Panc1 (cell line): ENCODE data around the gene PROX2. TPM values are rescaled to one million over a fixed set of nuclear protein-coding genes. Genes with fewer than 3 reads are reported as not detected.
A peak's percentile ranks its signal among the peaks of the same experiment; 100 is the strongest.

Source experiments
- ATAC-seq: fragments of 200-7000 bp; cut with Tn5 transposase; 2 replicates; pipeline ENCODE4 v1.9.1; 2020; ENCODE audit warnings: mild to moderate bottlenecking, moderate library complexity
- BruUV-seq: library from RNA; stranded (reverse); fragments of 400-500 nt; replicated peaks from 2 replicates; lab custom pipeline; 2021; lab: Mats Ljungman, UMichigan
- CTCF ChIA-PET: fragments of 300-600 bp; sonication (Branson Sonifier 250); formaldehyde crosslinking; loops from one replicate; lab custom pipeline; 2022; ENCODE audit warnings: antibody characterized with exemption; lab: Charles Lee
- POLR2A ChIA-PET: fragments of 300-600 bp; sonication (Branson Sonifier 250); formaldehyde crosslinking; loops from one replicate; lab custom pipeline; 2022; ENCODE audit warnings: antibody characterized with exemption; lab: Charles Lee
- DNase-seq: peaks from one replicate; pipeline ENCODE4 v3.0.0-alpha.2; 2010; ENCODE audit warnings: low read depth, low spot score
- H3K27ac ChIP-seq: 2 replicates; pipeline ENCODE4 v1.5.1; 2011; ENCODE audit warnings: mild to moderate bottlenecking, low read length, inconsistent platforms
- H3K27me3 ChIP-seq: fragments of 200-500 bp; sonication (Bioruptor generic); 2 replicates; pipeline ENCODE4 v1.6.0; 2014; ENCODE audit warnings: low read length, inconsistent platforms; ENCODE audit not compliant: control insufficient read depth, insufficient read depth
- H3K36me3 ChIP-seq: fragments of 200-500 bp; sonication (Bioruptor generic); 2 replicates; pipeline ENCODE4 v1.5.1; 2014; ENCODE audit warnings: inconsistent platforms, mild to moderate bottlenecking, low read length, moderate library complexity; ENCODE audit not compliant: control insufficient read depth, insufficient read depth
- H3K4me1 ChIP-seq: 2 replicates; pipeline ENCODE4 v1.5.1; 2011; ENCODE audit warnings: inconsistent platforms, mild to moderate bottlenecking, low read length, moderate library complexity; ENCODE audit not compliant: control insufficient read depth, insufficient read depth
- H3K4me3 ChIP-seq, 2 experiments: 2 replicates each; pipeline ENCODE4 v1.5.1; 2011 to 2012; ENCODE audit warnings: low read depth in 2 of 2, low read length in 2 of 2, mild to moderate bottlenecking in 2 of 2, inconsistent platforms in 1 of 2, moderate library complexity in 1 of 2
- H3K9me3 ChIP-seq: fragments of 200-500 bp; sonication (Bioruptor generic); 2 replicates; pipeline ENCODE4 v1.5.1; 2014; ENCODE audit warnings: low read depth, mild to moderate bottlenecking, inconsistent platforms, low read length, moderate library complexity; ENCODE audit not compliant: control insufficient read depth, insufficient read depth
- POLR2AphosphoS5 ChIP-seq: IDR thresholded peaks from 2 replicates; pipeline ENCODE4 v1.6.1; 2012; ENCODE audit warnings: mild to moderate bottlenecking, low read depth, low read length, moderate library complexity
- SIN3A ChIP-seq: IDR thresholded peaks from 2 replicates; pipeline ENCODE4 v1.6.1; 2012; ENCODE audit warnings: low read depth, mild to moderate bottlenecking, low read length, moderate library complexity, borderline replicate concordance; ENCODE audit not compliant: insufficient read depth
- TCF7L2 ChIP-seq: IDR thresholded peaks from 2 replicates; pipeline ENCODE4 v1.6.1; 2011; ENCODE audit warnings: mild to moderate bottlenecking, low read depth, low read length, inconsistent platforms
- in situ Hi-C: cut with HindIII; loops from 2 replicates; pipeline ENCODE4 v1.10.0; 2016; ENCODE audit warnings: low sequenced_read_pairs, low pct_unique_long_range_greater_than_20kb
- intact Hi-C: fragments of 100-400 bp; cut with micrococcal nuclease; formaldehyde crosslinking; loops from one replicate; pipeline ENCODE4 v1.10.0; 2022; ENCODE audit not compliant: unreplicated experiment
- total RNA-seq: library from RNA; stranded (reverse); gene quantifications from one replicate; pipeline ENCODE4 v1.2.1, GENCODE V29; 2021; ENCODE audit not compliant: unreplicated experiment
- TF ChIP-seq, protein P1 (sequence below): fragments of 450-650 bp; IDR thresholded peaks from 2 replicates; pipeline ENCODE4 v1.5.1; 2017; ENCODE audit warnings: mild to moderate bottlenecking
- TF ChIP-seq, protein P2 (sequence below), 2 experiments: IDR thresholded peaks; 2 replicates each; pipeline ENCODE4 v1.6.1; 2011 to 2012; ENCODE audit warnings: low read depth in 2 of 2, control low read depth in 1 of 2, low read length in 1 of 2, mild to moderate bottlenecking in 1 of 2, moderate library complexity in 1 of 2; ENCODE audit not compliant: insufficient read depth in 1 of 2

Gene PROX2
- total RNA-seq, 1 experiment from 2014 or later, result not detected

DNA sequence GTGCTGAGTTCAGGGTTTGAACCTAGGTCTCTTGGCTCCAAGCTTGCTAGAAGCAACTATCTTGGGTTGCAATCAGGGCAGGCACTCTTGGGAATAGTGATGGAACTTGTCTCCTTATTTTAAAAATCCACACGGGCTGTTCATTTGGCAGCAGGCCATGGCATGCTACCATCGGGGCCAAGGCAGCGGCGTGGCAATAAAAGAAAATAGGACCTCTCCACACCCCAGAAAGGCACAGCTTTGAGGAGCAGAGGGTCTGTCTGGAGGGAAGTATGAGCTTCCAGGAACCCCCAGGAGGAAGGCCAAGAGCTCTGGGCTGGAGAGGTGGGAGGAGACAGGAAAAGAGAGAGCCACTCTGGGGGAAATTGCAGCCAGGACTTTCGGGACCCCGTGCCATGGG lies 31.8 kb upstream of the PROX2 start:
- DNase-seq, result no peak
- no TSS peak for BruUV-seq
- CTCF ChIA-PET, result no interaction called here

DNA sequence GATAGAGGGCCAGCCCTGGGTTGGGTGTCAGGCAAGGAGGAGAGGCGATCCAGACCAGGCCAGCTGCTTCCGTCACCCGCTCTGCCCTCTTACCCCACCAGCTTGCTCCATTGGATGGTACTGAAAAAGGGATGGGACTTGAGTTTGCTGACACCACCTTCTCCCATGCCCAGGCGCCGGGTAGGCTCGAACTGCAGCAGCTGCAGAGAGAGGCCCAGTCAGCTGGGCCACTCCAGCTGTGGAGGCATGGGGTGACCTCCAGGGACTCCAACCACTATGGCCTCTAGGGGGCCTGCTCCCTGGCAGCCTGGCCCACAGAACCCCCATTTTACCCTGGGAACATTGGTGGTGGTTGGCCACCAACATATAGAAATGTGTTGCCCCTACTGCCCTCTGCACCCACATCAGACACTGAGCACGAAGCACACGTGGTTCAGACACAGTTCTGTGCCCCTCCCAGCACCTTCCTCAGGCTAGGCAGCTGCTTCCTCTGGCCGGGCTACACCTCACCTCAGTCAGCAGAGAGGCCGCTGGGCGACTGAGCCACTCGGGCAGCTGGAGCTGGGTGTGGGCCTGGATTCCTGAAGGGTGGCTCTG lies 31.1 kb upstream of the PROX2 start:
- H3K36me3 ChIP-seq, result no peaks in the 10 kb centered on the region; the same call in 1 of the 2 replicates
- POLR2A ChIA-PET, result no interaction called here
- H3K27me3 ChIP-seq, result no peaks in the 10 kb centered on the region
- H3K27ac ChIP-seq, result no peak overlapping the region
- CTCF ChIA-PET, result no interaction called here
- H3K4me1 ChIP-seq, result no peaks in the 10 kb centered on the region
- H3K9me3 ChIP-seq, result no peaks in the 10 kb centered on the region
- TF ChIP-seq, protein P1, sequence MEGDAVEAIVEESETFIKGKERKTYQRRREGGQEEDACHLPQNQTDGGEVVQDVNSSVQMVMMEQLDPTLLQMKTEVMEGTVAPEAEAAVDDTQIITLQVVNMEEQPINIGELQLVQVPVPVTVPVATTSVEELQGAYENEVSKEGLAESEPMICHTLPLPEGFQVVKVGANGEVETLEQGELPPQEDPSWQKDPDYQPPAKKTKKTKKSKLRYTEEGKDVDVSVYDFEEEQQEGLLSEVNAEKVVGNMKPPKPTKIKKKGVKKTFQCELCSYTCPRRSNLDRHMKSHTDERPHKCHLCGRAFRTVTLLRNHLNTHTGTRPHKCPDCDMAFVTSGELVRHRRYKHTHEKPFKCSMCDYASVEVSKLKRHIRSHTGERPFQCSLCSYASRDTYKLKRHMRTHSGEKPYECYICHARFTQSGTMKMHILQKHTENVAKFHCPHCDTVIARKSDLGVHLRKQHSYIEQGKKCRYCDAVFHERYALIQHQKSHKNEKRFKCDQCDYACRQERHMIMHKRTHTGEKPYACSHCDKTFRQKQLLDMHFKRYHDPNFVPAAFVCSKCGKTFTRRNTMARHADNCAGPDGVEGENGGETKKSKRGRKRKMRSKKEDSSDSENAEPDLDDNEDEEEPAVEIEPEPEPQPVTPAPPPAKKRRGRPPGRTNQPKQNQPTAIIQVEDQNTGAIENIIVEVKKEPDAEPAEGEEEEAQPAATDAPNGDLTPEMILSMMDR, result peak; percentile 32; the same call in 1 of the 2 replicates
- no peak for TF ChIP-seq POLR2AphosphoS5
- DNase-seq, result no peak
- no TSS peak for BruUV-seq
- intact Hi-C loops (no loop called here), in situ Hi-C loops (no loop called here)
- no peak for ATAC-seq
- no peak overlapping the region for H3K4me3 ChIP-seq

More for the DNA sequence above, 31.8 kb upstream of the PROX2 start:
- in situ Hi-C loops (no loop called here), intact Hi-C loops (no loop called here)
- Histone ChIP-seq H3K27ac (no peak overlapping the region), H3K36me3 (no peaks in the 10 kb centered on the region; the same call in 1 of the 2 replicates), H3K27me3 (no peaks in the 10 kb centered on the region), H3K4me3 (no peak overlapping the region), H3K9me3 (no peaks in the 10 kb centered on the region), H3K4me1 (no peaks in the 10 kb centered on the region)
- POLR2A ChIA-PET, result interaction anchor here (0.6 kb wide), 1 partner anchor 156 kb away, joined by 3 read pairs; no protein-coding TSS in a partner anchor
- ATAC-seq, result no peak
- TF ChIP-seq TCF7L2 (no peak), SIN3A (no peak), POLR2AphosphoS5 (no peak)
- TF ChIP-seq, protein P1, result no peak
- TF ChIP-seq, protein P2, sequence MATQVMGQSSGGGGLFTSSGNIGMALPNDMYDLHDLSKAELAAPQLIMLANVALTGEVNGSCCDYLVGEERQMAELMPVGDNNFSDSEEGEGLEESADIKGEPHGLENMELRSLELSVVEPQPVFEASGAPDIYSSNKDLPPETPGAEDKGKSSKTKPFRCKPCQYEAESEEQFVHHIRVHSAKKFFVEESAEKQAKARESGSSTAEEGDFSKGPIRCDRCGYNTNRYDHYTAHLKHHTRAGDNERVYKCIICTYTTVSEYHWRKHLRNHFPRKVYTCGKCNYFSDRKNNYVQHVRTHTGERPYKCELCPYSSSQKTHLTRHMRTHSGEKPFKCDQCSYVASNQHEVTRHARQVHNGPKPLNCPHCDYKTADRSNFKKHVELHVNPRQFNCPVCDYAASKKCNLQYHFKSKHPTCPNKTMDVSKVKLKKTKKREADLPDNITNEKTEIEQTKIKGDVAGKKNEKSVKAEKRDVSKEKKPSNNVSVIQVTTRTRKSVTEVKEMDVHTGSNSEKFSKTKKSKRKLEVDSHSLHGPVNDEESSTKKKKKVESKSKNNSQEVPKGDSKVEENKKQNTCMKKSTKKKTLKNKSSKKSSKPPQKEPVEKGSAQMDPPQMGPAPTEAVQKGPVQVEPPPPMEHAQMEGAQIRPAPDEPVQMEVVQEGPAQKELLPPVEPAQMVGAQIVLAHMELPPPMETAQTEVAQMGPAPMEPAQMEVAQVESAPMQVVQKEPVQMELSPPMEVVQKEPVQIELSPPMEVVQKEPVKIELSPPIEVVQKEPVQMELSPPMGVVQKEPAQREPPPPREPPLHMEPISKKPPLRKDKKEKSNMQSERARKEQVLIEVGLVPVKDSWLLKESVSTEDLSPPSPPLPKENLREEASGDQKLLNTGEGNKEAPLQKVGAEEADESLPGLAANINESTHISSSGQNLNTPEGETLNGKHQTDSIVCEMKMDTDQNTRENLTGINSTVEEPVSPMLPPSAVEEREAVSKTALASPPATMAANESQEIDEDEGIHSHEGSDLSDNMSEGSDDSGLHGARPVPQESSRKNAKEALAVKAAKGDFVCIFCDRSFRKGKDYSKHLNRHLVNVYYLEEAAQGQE (IDR thresholded peaks at IDR 0.05; ENCODE audit: insufficient read depth in 1 of 2, low read depth in 2 of 2, low read length in 1 of 2), result no peak
